Gastroesophageal sphincter (tissue), 4 donors: ENCODE measurements around the gene CFAP58. TPM values are rescaled to one million over a fixed set of nuclear protein-coding genes. Genes with fewer than 3 reads are reported as not detected.

Experiments
- ATAC-seq: fragments of 150-250 bp; one replicate; pipeline ENCODE4 v1.9.1; 2016; ENCODE audit warnings: mild to moderate bottlenecking, moderate library complexity
- H3K27ac ChIP-seq, 4 donors: fragments of 200-600 bp; sonication (generic) in 3 of 4; 1 replicate in 3 of 4; 2 replicates in 1 of 4; pipeline ENCODE4 v1.5.1; 2016 to 2019
- H3K27me3 ChIP-seq: fragments of 200-600 bp; sonication (generic); one replicate; pipeline ENCODE4 v1.5.1; 2019
- H3K36me3 ChIP-seq, 2 donors: fragments of 200-600 bp; sonication (generic); one replicate each; pipeline ENCODE4 v1.5.1; 2019; ENCODE audit warnings: control low read depth in 1 of 2
- H3K4me1 ChIP-seq, 3 donors: fragments of 200-600 bp; sonication (generic); 1 replicate in 2 of 3; 2 replicates in 1 of 3; pipeline ENCODE4 v1.5.1; 2016 to 2019; ENCODE audit warnings: control low read depth in 2 of 3
- H3K4me3 ChIP-seq, 2 donors: fragments of 200-600 bp; sonication (generic); one replicate each; pipeline ENCODE4 v1.5.1; 2019; ENCODE audit warnings: mild to moderate bottlenecking in 1 of 2, moderate library complexity in 1 of 2
- H3K9me3 ChIP-seq, 3 donors: fragments of 200-600 bp; sonication (generic); one replicate each; pipeline ENCODE4 v1.5.1; 2017 to 2019; ENCODE audit warnings: control low read depth in 2 of 3
- CTCF ChIP-seq, 4 experiments: fragments of 200-600 bp in 2 of 4; fragments of 450-650 bp in 2 of 4; sonication (generic) in 1 of 4; IDR thresholded peaks; one replicate each; pipeline ENCODE4 v1.5.1; 2017 to 2019; ENCODE audit warnings: antibody characterized with exemption in 4 of 4, mild to moderate bottlenecking in 2 of 4, moderate library complexity in 2 of 4
- EP300 ChIP-seq: sonication (generic); formaldehyde crosslinking; IDR thresholded peaks from one replicate; pipeline ENCODE4 v1.6.1; 2017; ENCODE audit warnings: antibody characterized with exemption, mild to moderate bottlenecking
- POLR2A ChIP-seq, 2 donors: fragments of 450-650 bp; IDR thresholded peaks; one replicate each; pipeline ENCODE4 v1.6.1; 2017; ENCODE audit warnings: antibody characterized with exemption in 2 of 2, mild to moderate bottlenecking in 2 of 2, moderate library complexity in 1 of 2
- POLR2AphosphoS5 ChIP-seq: sonication (generic); formaldehyde crosslinking; IDR thresholded peaks from one replicate; pipeline ENCODE4 v1.6.1; 2017; ENCODE audit warnings: antibody characterized with exemption
- WGBS, 2 donors: methylation state at CpG; one replicate each; pipeline ENCODE4 v1.1.5; 2018; ENCODE audit warnings: low coverage in 1 of 2; 5-methylcytosine and 5-hydroxymethylcytosine counted together
- total RNA-seq, 4 donors: library from RNA; depleted of rRNA; stranded (reverse); fragments of >200 nt; gene quantifications; one replicate each; pipeline ENCODE4 v1.1.0, GENCODE V29; 2016

Gene CFAP58
- total RNA-seq, 4 donors from 2014 or later = 0.27 to 1.6 (median 1.3) TPM

GRCh38 chr10:104424719-104425118, 71.1 kb downstream of the CFAP58 start:
- Histone ChIP-seq H3K4me3 (no peak overlapping the region), H3K9me3 (no peaks in the 10 kb centered on the region), H3K36me3 (no peaks in the 10 kb centered on the region), H3K4me1 (no peaks in the 10 kb centered on the region), H3K27me3 (no peaks in the 10 kb centered on the region), H3K27ac (no peak overlapping the region)
- TF ChIP-seq EP300 (no peak), CTCF (IDR thresholded peaks at IDR 0.05) (no peak), POLR2AphosphoS5 (no peak), POLR2A (IDR thresholded peaks at IDR 0.05) (no peak)
- ATAC-seq = no peak
- WGBS, 2 donors = 58 to 83% methylated on average over 1 of the region's 1 CpG

GRCh38 chr10:104427989-104428388, 74.4 kb downstream of the CFAP58 start:
- Histone ChIP-seq H3K4me3 (no peak overlapping the region), H3K4me1 (no peaks in the 10 kb centered on the region), H3K27ac (no peak overlapping the region), H3K27me3 (no peaks in the 10 kb centered on the region), H3K36me3 (no peaks in the 10 kb centered on the region), H3K9me3 (no peaks in the 10 kb centered on the region)
- TF ChIP-seq POLR2A (IDR thresholded peaks at IDR 0.05) = no peak
- no peak for TF ChIP-seq EP300
- TF ChIP-seq CTCF (IDR thresholded peaks at IDR 0.05) = no peak
- TF ChIP-seq POLR2AphosphoS5 = no peak
- no peak for ATAC-seq
- WGBS, 2 donors = 71 to 76% methylated on average over 5 of the region's 5 CpGs

- no peaks in the 10 kb centered on the region for H3K36me3 ChIP-seq
- 48 to 65% methylated on average over 2 to 3 of the region's 3 CpGs for WGBS, 2 donors
- H3K27ac ChIP-seq = no peak overlapping the region
- no peaks in the 10 kb centered on the region for H3K4me1 ChIP-seq
- no peak for ATAC-seq
- H3K9me3 ChIP-seq = no peaks in the 10 kb centered on the region
- TF ChIP-seq POLR2A (IDR thresholded peaks at IDR 0.05) (no peak), CTCF (IDR thresholded peaks at IDR 0.05) (no peak)
- no peaks in the 10 kb centered on the region for H3K27me3 ChIP-seq
- H3K4me3 ChIP-seq = no peak overlapping the region
Observed at GRCh38 chr10:104429846-104430245, 76.2 kb downstream of the CFAP58 start.

GRCh38 chr10:104430360-104430759, 76.7 kb downstream of the CFAP58 start:
- no peak for ATAC-seq
- H3K4me3 ChIP-seq = no peak overlapping the region
- H3K36me3 ChIP-seq = no peaks in the 10 kb centered on the region
- no peaks in the 10 kb centered on the region for H3K4me1 ChIP-seq
- no peak for TF ChIP-seq POLR2A (IDR thresholded peaks at IDR 0.05)
- no peak for TF ChIP-seq EP300
- no peak for TF ChIP-seq CTCF (IDR thresholded peaks at IDR 0.05)
- TF ChIP-seq POLR2AphosphoS5 = no peak
- no peaks in the 10 kb centered on the region for H3K27me3 ChIP-seq
- H3K9me3 ChIP-seq = no peaks in the 10 kb centered on the region
- WGBS, 2 donors = 30 to 69% methylated on average over 2 to 3 of the region's 3 CpGs
- H3K27ac ChIP-seq = no peak overlapping the region

- Histone ChIP-seq H3K36me3 (no peaks in the 10 kb centered on the region), H3K9me3 (no peaks in the 10 kb centered on the region), H3K27ac (no peak overlapping the region), H3K4me3 (no peak overlapping the region), H3K27me3 (no peaks in the 10 kb centered on the region), H3K4me1 (no peaks in the 10 kb centered on the region)
- TF ChIP-seq POLR2AphosphoS5 = no peak
- no peak for TF ChIP-seq POLR2A (IDR thresholded peaks at IDR 0.05)
- TF ChIP-seq EP300 = no peak
- TF ChIP-seq CTCF (IDR thresholded peaks at IDR 0.05) = no peak
- 46 to 65% methylated on average over 3 of the region's 3 CpGs for WGBS, 2 donors
- no peak for ATAC-seq
Observed at GRCh38 chr10:104433669-104434068, 80.0 kb downstream of the CFAP58 start.
